ENCODE data around the gene HNRNPA2B1. TPM values are rescaled to one million over a fixed set of nuclear protein-coding genes. Genes with fewer than 3 reads are reported as not detected.

Gene HNRNPA2B1
- total and polyA plus RNA-seq, 2 donors from 2014 or later: 397 to 433 TPM

- TF ChIP-seq CTCF (IDR thresholded peaks at IDR 0.05; ENCODE audit: borderline replicate concordance, extremely low read depth, insufficient read depth): no peak
- no peak overlapping the region for H3K4me3 ChIP-seq (ENCODE audit: low read length in 3 of 3)
- H3K27me3 ChIP-seq (ENCODE audit: control insufficient read depth, insufficient read depth, low read length): no peaks in the 10 kb centered on the region
- FAIRE-seq (no peak), DNase-seq (no peak)
- intact Hi-C loops (cut with DNase I): no loop called here
- H3K9me3 ChIP-seq (ENCODE audit: control insufficient read depth in 2 of 3, insufficient read depth in 1 of 3, low read length in 3 of 3): no peaks in the 10 kb centered on the region
- H3K36me3 ChIP-seq (ENCODE audit: control insufficient read depth in 2 of 3, insufficient read depth in 3 of 3, low read length in 3 of 3): no peaks in the 10 kb centered on the region
- no peak overlapping the region for H3K27ac ChIP-seq (ENCODE audit: low read depth in 2 of 2, low read length in 2 of 2)
- no peaks in the 10 kb centered on the region for H3K4me1 ChIP-seq (ENCODE audit: control insufficient read depth in 2 of 3, insufficient read depth in 2 of 3, low read depth in 1 of 3, low read length in 3 of 3)
- no peak overlapping the region for H3K9ac ChIP-seq (ENCODE audit: low read length in 3 of 3)
Observed at GRCh38 chr7:26143298-26144048, 57.1 kb downstream of the HNRNPA2B1 start.

DNA sequence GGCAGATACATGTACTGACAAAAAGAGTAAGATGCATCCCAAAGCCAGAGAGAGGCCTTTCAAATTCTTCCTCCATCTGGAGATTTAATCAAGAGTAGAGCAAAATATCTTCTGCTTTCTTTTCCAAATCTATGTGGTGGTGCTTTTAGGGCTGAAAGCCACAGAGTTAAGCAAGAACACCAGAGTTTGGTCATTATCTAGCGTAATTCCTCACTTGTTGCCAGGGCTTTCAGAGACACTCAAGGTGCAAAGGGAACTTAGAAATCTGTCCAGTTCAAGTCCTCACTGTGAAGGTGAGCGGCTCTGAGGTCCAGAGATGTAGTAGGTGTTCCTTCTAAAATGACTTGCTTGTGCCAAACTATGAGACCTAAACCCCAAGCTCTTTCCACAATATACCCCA lies 59.5 kb downstream of the HNRNPA2B1 start:
- Histone ChIP-seq H3K4me3 (ENCODE audit: low read length in 3 of 3) (no peak overlapping the region), H3K27me3 (ENCODE audit: control insufficient read depth, insufficient read depth, low read length) (no peaks in the 10 kb centered on the region), H3K27ac (ENCODE audit: low read depth in 2 of 2, low read length in 2 of 2) (no peak overlapping the region), H3K36me3 (ENCODE audit: control insufficient read depth in 2 of 3, insufficient read depth in 3 of 3, low read length in 3 of 3) (no peaks in the 10 kb centered on the region), H3K4me1 (ENCODE audit: control insufficient read depth in 2 of 3, insufficient read depth in 2 of 3, low read depth in 1 of 3, low read length in 3 of 3) (no peaks in the 10 kb centered on the region), H3K9me3 (ENCODE audit: control insufficient read depth in 2 of 3, insufficient read depth in 1 of 3, low read length in 3 of 3) (no peaks in the 10 kb centered on the region), H3K9ac (ENCODE audit: low read length in 3 of 3) (no peak overlapping the region)
- intact Hi-C loops (cut with DNase I): no loop called here
- DNase-seq (no peak), FAIRE-seq (no peak)
- TF ChIP-seq CTCF (IDR thresholded peaks at IDR 0.05; ENCODE audit: borderline replicate concordance, extremely low read depth, insufficient read depth): no peak

GRCh38 chr7:26140380-26140779 lies 60.2 kb downstream of the HNRNPA2B1 start:
- Histone ChIP-seq H3K27ac (ENCODE audit: low read depth in 2 of 2, low read length in 2 of 2) (no peak overlapping the region), H3K4me1 (ENCODE audit: control insufficient read depth in 2 of 3, insufficient read depth in 2 of 3, low read depth in 1 of 3, low read length in 3 of 3) (no peaks in the 10 kb centered on the region), H3K9me3 (ENCODE audit: control insufficient read depth in 2 of 3, insufficient read depth in 1 of 3, low read length in 3 of 3) (peaks cover 0 to 7% (median 0%) of the 10 kb centered on the region in 3 donors), H3K9ac (ENCODE audit: low read length in 3 of 3) (no peak overlapping the region), H3K27me3 (ENCODE audit: control insufficient read depth, insufficient read depth, low read length) (no peaks in the 10 kb centered on the region), H3K4me3 (ENCODE audit: low read length in 3 of 3) (no peak overlapping the region), H3K36me3 (ENCODE audit: control insufficient read depth in 2 of 3, insufficient read depth in 3 of 3, low read length in 3 of 3) (no peaks in the 10 kb centered on the region)
- intact Hi-C loops (cut with DNase I): no loop called here
- TF ChIP-seq CTCF (IDR thresholded peaks at IDR 0.05; ENCODE audit: borderline replicate concordance, extremely low read depth, insufficient read depth): no peak
- FAIRE-seq (no peak), DNase-seq (no peak)

Other genes starting within 250 kb of the HNRNPA2B1 start
- 12.5 TPM for gene NFE2L3, start 48.5 kb downstream of the HNRNPA2B1 start, total RNA-seq
- gene NFE2L3, start 48.5 kb downstream of the HNRNPA2B1 start, polyA plus RNA-seq (ENCODE audit: insufficient read depth, low read depth, low replicate concordance): 5.2 TPM
- gene CBX3, start 999 bp upstream of the HNRNPA2B1 start, total RNA-seq: 120 TPM
- gene CBX3, start 999 bp upstream of the HNRNPA2B1 start, polyA plus RNA-seq (ENCODE audit: insufficient read depth, low read depth, low replicate concordance): 92.4 TPM
- 72.0 TPM for gene SNX10, start 91.1 kb upstream of the HNRNPA2B1 start, total RNA-seq
- 30.1 TPM for gene SNX10, start 91.1 kb upstream of the HNRNPA2B1 start, polyA plus RNA-seq (ENCODE audit: insufficient read depth, low read depth, low replicate concordance)

Measured in kidney (tissue), 14 donors.